Stimulated activated CD8-positive, alpha-beta memory T cell treated with anti-CD3 and anti-CD28 coated beads, Interleukin-15, amount 100 ng/mL, for 1 hour (primary cell): ENCODE data around the gene GLIPR1L1.

Source experiments
- DNase-seq: peaks from one replicate; pipeline ENCODE4 v3.0.0-alpha.2; 2020; ENCODE audit warnings: low read depth

The GLIPR1L1 gene

DNA sequence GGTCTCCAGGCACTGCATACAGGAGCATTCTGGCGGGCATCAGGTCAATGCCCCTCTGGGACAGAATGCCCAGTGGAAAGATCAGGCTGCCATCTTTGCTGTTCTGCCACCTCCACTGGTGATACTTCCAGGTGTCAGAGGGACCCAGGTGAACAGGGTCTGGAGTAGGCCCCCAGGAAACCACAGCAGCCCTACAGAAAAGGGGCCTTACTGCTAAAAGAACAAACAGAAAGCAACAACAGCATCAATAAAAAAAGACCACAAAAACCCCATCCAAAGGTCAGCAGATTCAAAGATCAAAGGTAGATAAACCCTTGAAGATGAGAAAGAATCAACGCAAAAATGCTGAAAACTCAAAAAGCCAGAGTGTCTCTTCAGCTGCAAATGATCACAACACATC is 15.9 kb downstream of the GLIPR1L1 start:
- no peak for DNase-seq

DNA sequence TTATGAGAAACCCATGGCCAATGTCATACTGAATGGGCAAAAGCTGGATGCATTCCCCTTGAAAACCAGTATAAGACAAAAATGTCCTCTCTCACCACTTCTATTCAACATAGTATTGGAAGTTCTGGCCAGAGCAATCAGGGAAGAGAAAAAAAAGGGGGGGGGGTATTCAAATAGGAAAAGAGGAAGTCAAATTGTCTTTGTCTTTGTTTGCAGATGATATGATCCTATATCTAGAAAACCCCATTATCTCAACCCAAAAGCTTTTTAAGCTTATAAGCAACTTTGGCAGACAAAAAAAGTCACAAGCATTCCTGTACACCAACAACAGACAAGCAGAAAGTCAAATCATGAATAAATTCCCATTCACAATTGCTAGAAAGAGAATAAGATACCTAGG is 19.5 kb downstream of the GLIPR1L1 start:
- no peak for DNase-seq

DNA sequence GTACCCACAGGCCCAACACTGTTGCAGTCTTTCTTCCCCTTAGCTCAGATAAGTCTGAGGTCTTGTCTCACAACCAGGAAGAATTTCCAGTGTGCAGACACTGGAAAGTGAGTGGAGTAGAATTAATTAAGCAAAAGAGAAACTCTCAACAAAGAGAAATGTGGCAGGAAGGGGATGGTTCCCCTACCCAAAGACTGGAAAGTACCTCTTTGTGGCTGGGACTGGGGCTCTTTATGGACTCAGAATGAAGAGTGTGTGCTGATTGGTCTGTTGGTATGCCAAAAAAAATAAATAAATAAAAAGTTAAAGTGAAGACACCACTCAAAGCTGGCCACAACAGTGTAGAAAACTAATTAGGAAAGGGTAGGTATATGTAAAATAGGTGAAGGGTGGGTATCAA is 26.4 kb downstream of the GLIPR1L1 start:
- DNase-seq: no peak

DNA sequence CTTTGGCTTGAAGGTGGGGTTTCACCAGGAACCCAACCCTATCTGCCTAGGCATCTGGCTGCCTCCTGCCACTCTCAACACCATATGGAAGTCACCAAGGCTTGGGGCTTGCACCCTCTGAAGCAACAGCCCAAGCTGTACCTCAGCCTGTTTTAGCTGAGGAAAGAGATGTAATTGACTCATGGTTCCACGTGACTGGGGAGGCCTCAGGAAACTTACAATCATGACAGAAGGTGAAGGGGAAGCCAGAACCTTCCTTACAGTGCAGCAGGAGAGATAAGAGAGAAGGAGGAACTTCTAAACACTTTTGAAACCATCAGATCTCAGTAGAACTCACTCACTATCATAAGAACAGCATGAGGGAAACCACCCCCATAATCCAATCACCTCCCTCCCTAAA is 26.9 kb downstream of the GLIPR1L1 start:
- no peak for DNase-seq

DNA sequence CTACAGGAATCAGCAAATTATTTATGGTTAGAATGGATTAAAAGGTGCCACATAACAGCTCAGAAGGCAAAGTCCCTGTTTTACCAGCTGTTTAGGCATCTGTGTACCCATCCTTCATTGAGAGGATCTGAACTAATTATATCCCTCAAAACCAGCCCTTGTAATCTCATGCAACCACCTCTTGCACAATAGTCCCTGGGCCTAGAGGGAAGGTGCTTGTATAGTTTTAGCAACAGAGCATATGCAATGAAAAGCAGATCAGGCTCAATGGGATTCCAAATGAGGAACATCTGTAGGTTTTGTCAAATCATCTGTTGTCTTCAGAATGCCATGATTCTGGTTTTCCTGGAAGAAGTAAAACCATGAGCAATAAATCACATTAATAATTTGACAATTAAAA is 30.4 kb downstream of the GLIPR1L1 start:
- no peak for DNase-seq

DNA sequence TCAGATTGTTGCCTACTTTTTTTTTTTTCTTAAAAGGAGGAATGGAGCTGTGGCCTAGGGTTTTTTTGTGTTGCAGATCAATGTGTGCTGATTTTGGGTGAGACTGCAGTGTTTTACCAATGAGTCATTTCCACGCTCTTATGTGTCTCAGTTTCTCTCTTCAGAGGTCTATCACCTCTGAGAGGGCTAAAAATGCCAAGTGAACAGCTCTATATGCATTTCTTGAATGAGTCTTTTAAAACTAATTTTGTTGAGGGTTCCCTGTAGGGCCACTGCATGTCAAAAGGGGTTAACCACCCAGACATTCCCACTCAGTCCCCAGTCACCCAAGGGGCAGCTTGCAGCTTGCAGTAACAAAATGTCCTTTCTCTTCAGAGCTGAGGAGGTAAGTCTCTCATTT is 32.2 kb downstream of the GLIPR1L1 start:
- no peak for DNase-seq

DNA sequence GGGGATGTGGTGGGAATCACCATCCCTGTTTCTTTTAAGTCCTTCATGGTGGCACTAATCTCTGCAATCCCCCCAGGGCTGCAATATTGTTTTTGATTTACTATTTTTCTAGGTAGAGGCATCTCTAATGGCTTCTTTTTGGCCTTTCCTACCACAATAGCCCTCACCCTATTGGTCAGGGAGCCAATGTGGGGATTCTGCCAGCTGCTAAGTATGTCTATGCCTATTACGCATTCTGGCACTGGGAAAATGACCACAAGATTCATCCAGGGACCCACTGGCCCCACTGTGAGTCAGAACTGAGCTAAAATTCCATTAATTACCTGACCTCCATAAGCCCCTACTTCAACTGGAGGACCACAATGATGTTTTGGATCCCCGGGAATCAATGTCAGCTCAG is 40.5 kb downstream of the GLIPR1L1 start:
- DNase-seq: no peak

DNA sequence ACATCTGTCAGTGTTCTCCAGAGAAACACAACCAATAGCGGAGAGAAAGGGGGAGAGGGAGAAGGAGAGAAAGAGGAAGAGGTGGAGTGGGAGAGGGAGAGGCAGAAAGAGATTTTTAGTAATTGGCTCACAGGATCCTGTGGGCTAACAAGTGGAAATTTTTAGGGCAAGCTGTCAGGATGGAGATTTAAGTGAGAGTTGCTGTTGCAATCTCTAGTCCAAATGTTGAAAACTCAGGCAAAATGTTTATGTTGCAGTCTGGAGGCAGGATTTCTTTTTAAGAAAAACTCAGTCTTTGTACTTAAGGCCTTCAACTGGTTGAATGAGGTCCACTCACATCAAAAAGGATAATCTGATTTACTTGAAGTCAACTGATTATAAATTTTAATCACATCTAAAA is 43.9 kb downstream of the GLIPR1L1 start:
- DNase-seq: no peak

DNA sequence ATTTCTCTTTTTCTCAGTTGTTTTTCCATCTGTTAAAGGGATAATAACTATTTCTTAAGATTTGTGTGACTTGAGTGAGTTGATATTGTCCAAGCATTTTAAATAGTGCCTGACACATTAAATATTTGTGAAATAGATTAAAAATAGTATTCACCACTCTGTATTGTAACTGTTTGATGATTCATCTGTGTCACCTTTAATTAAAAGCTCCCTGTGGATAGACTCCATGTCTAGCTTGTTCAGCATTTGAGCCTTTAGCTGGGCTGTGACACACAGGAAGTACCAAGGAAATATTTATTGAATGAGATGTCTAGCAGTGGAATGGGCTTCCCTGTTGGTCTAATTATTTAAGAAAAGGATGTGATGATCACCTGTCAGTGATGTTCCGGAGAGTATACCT is 54.6 kb downstream of the GLIPR1L1 start:
- no peak for DNase-seq

DNA sequence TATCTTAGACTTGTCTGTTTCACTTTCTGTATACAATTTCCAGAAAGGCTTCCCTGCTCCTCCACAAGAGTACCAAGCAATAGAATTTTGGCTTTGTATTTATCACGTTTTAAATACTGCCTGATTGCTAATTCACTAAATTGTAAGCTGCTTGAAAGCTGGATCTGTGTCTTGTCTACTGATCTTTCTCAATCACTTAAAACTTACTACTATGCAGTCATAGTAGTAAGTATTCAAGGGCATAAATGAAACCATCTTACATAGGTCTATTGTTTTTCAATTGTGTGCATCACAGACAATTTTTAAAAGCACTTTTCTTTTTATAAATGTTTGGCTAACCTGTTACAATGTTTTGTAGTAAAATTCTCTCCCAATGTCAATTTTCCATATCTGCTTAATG is 55.2 kb downstream of the GLIPR1L1 start:
- no peak for DNase-seq

DNA sequence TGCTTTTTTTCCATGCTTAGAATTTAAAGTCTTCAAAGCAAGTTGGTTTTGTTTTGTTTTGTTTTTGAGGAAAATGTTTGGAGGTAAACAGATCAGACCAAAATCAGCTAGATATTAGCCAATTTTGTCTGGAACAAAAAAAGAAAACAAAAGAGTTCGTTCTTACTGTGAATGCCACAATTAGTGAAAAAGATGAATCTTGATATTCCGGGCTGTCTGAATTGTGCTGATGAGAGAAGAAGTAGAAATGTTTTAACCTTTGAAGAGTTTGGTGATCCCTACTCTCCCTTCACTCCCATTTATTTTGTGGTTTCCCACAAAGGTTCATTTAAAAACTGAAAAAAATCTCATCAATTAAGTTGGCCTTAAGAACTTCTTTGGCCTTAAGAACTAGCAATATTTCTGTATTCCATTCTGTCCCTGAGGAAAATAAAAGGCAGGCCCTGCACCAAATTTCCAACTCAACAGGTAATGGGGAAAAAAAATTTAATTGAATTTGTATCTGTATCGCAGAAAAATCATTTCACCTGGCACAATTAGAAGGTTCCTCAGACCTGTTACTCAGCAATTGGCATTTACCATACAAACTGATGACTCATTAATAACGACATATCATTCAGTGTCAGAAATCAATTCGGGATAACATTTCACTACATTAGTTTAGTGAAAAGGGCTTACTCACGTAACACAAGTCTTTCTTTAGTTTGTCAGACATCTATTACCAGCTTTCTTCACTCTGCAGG is 55.9 kb downstream of the GLIPR1L1 start:
- DNase-seq: no peak

DNA sequence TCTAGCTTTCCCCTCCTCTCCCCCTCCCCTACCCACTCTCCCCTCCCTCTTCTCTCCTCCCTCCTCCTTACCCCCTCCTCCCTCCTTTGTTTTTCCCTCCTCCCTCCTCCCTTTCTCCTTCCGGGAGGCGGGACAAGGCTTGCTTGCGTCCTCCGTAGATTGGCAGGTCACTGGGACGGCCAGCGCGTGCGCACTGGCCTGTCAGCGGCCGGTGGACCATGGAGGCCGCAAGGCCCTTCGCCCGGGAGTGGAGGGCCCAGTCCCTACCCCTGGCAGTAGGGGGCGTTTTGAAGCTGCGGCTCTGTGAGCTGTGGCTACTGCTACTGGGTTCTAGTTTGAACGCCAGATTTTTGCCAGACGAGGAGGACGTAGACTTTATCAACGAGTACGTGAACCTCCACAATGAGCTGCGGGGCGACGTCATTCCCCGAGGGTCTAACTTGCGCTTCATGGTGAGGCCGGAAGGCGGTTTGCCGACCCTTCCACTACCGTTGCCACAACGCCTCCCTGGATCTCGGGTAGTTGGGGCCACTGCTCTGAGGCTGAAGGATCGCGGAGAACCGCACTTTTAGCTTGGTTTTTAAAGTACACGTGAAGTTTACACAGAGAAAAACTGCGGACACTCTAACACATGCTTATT is 56.5 kb downstream of the GLIPR1L1 start, which contains the start of gene GLIPR1L2:
Gene GLIPR1L2, plus strand, starts transcription at position 191 of the 640 bp plus-strand sequence. Its CDS starts 28 bp downstream, at position 219.
- peak; percentile 77 for DNase-seq

DNA sequence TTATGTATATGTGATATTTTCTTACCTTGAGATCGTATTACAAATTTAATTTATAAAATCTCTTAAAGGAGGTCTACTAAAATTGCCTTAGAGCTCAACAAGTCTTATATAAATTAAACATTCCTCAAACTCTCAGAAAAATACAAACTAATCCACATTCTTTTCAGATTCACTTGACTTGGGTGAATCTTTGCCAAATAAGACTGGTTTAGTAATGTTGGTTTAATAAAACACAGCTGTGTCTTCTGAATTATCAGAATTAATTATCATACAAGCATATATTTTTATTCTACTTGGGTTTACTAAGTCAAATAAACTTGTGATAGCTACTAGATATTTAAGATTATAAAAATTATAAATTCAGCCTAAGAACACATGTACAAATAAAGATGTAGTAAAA is 69.8 kb downstream of the GLIPR1L1 start:
- no peak for DNase-seq

DNA sequence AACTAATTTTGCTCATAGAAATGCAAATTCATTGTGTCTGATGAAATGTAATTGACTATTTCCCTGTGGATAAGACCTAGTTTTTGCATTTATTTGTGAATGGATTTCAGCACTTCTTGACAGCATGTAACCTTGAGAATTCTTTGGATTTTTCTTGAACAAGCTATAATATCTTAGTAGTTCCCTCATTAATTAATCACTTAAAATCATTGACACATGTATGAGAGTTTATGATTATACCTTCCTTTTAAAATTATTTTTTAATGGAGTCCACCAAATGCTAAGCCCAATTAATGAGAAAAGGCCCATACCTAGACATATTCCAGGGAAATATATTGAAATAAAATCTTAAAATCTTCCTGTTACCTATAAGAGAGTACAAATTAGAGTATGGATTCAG is 73.2 kb downstream of the GLIPR1L1 start:
- no peak for DNase-seq

DNA sequence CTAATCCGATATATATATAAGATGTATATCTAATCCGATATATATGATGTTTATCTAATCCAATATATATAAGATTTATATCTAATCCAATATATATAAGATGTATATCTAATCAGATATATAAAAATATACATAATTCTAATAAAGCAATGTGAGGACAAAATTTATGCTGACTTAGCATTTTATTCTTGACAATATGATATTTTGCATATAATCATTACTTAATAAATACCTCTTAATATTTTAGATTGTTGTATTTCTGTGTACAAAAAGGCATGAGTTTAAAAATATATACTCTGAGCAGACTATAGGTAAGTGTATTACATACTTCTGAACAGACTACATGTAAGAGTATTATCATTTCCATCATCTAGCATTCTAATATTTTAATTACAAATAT is 75.4 kb downstream of the GLIPR1L1 start:
- no peak for DNase-seq

DNA sequence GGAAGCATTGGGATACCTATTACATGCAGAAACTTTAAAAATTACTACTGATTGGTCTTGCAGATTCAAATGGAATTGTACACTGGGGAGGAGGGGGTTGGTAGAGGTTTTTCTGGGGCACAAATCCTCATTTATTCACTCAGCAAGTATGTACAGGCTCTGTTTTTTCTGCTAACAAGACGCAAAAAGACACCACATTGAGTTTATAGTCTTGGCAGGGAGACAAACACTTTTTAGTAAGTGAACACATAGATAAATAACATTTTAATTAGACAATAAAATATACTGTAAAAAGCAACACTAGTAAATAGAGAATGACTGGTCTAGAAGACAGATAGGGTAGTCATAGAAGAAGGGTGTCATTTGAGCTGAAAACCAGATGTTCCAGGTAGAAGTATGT is 80.2 kb downstream of the GLIPR1L1 start:
- DNase-seq: no peak

DNA sequence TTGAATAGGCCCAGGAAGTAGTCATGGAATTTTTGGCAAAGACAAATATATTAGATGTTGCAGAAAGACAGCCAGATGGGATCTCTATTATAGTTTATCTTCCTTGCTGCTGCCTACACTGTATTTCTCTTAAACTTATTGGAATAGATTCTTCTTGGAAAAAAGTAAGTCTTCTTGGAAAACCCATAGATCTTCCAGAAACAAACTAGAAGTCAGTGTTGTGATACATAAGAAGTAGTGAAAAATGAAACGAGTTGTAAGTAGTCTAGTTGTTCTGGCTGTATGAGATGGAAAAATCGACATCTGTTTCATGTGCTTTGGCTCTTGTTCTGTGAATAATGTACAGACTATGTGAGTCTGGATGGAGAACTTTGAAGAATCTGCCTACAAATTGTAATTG is 85.4 kb downstream of the GLIPR1L1 start:
- DNase-seq: no peak
